K562 (cell line): Measurements from ENCODE around the gene CEP85L. TPM values are rescaled to one million over a fixed set of nuclear protein-coding genes. Genes with fewer than 3 reads are reported as not detected.

Experiments
- ATAC-seq: fragments of 200-7000 bp; cut with Tn5 transposase; 3 replicates; pipeline ENCODE4 v1.9.1; 2020; ENCODE audit warnings: moderate library complexity
- BruUV-seq: library from RNA; stranded (reverse); fragments of 400-500 nt; replicated peaks from 2 replicates; lab custom pipeline; 2021; lab: Mats Ljungman, UMichigan
- CTCF ChIA-PET: fragments of 300-600 bp; formaldehyde crosslinking; extraction: SDS; loops from one replicate; lab custom pipeline; 2021; ENCODE audit warnings: low intra/inter-chr PET ratio; lab: Yijun Ruan, JAX
- POLR2A ChIA-PET: fragments of 300-600, 350-650 bp; sonication (Branson Sonifier 250); formaldehyde crosslinking; extraction: SDS; loops from one replicate; lab custom pipeline; 2021; ENCODE audit warnings: antibody characterized with exemption, inconsistent platforms; lab: Yijun Ruan, JAX
- DNase-seq, 4 experiments: peaks; one replicate each; pipeline versions ENCODE4 v3.0.0 to v3.0.0-alpha.2; 2011 to 2018; ENCODE audit warnings: low spot score in 3 of 4, mixed read lengths in 3 of 4; ENCODE audit errors: extremely low read depth in 1 of 4
- FAIRE-seq: peaks from 2 replicates; lab custom pipeline; 2011; peaks lifted over from hg19 to GRCh38; lab: Jason Lieb, UNC
- H2AFZ ChIP-seq: 2 replicates; pipeline ENCODE4 v1.6.0; 2011; ENCODE audit warnings: low read depth, low read length, control low read depth, inconsistent platforms
- H3K27ac ChIP-seq: fragments of 200-600 bp; 3 replicates; pipeline ENCODE4 v1.8.0; 2011; ENCODE audit warnings: low read depth, mild to moderate bottlenecking, control low read depth, inconsistent platforms, low read length, moderate library complexity, mixed read lengths; ENCODE audit errors: extremely low read depth
- H3K27me3 ChIP-seq, 2 experiments: fragments of 300-600 bp in 1 of 2; 2 replicates in 1 of 2; 3 replicates in 1 of 2; pipeline versions ENCODE4 v1.6.0 to v1.8.0; 2011; ENCODE audit warnings: inconsistent platforms in 2 of 2, low read length in 2 of 2, mild to moderate bottlenecking in 1 of 2, mixed read lengths in 1 of 2, moderate library complexity in 1 of 2; ENCODE audit not compliant: control insufficient read depth in 2 of 2, insufficient read depth in 2 of 2
- H3K36me3 ChIP-seq: fragments of 300-600 bp; 3 replicates; pipeline ENCODE4 v1.8.0; 2011; ENCODE audit warnings: mild to moderate bottlenecking, low read length, inconsistent platforms; ENCODE audit not compliant: control insufficient read depth, insufficient read depth
- H3K4me1 ChIP-seq, 2 experiments: fragments of 200-600 bp in 1 of 2; replicated peaks in 1 of 2; 2 replicates in 1 of 2; 3 replicates in 1 of 2; pipeline versions ENCODE4 v1.5.1 to v1.8.0; 2011; ENCODE audit warnings: inconsistent platforms in 2 of 2, low read length in 2 of 2, mild to moderate bottlenecking in 1 of 2, mixed read lengths in 1 of 2, moderate library complexity in 1 of 2; ENCODE audit not compliant: control insufficient read depth in 2 of 2, insufficient read depth in 2 of 2
- H3K4me2 ChIP-seq: 2 replicates; pipeline ENCODE4 v1.6.1; 2011; ENCODE audit warnings: low read length, control low read depth, inconsistent platforms, mixed read lengths; ENCODE audit not compliant: insufficient read depth
- H3K4me3 ChIP-seq: fragments of 200-600 bp; sonication (generic), shearing (Covaris generic); 2 replicates; pipeline ENCODE4 v1.5.1; 2016; ENCODE audit warnings: control low read depth, inconsistent platforms
- H3K79me2 ChIP-seq: fragments of 200-600 bp; 3 replicates; pipeline ENCODE4 v1.8.0; 2011; ENCODE audit warnings: low read length, inconsistent platforms; ENCODE audit not compliant: control insufficient read depth, insufficient read depth
- H3K9ac ChIP-seq, 2 experiments: 2 replicates each; pipeline versions ENCODE4 v1.6.0 to v1.6.1; 2011; ENCODE audit warnings: low read depth in 2 of 2, low read length in 2 of 2, control low read depth in 1 of 2, inconsistent platforms in 1 of 2, mild to moderate bottlenecking in 1 of 2, mixed read lengths in 1 of 2; ENCODE audit not compliant: insufficient read depth in 1 of 2
- H3K9me1 ChIP-seq: one replicate; pipeline ENCODE4 v1.6.0; 2011; ENCODE audit warnings: inconsistent platforms, mild to moderate bottlenecking, low read length, moderate library complexity; ENCODE audit not compliant: control insufficient read depth, insufficient read depth
- H3K9me3 ChIP-seq: replicated peaks from 2 replicates; pipeline ENCODE4 v1.5.1; 2011; ENCODE audit warnings: low read depth, low read length, inconsistent platforms; ENCODE audit not compliant: control insufficient read depth, insufficient read depth
- H4K20me1 ChIP-seq: replicated peaks from 2 replicates; pipeline ENCODE4 v1.6.1; 2011; ENCODE audit warnings: low read length, inconsistent platforms, mixed read lengths; ENCODE audit not compliant: control insufficient read depth, insufficient read depth
- CBX5 ChIP-seq: IDR thresholded peaks from 2 replicates; pipeline ENCODE4 v1.6.1; 2014; ENCODE audit warnings: low read depth, borderline replicate concordance
- STAT5A ChIP-seq: IDR thresholded peaks from 2 replicates; pipeline ENCODE4 v1.6.1; 2012; ENCODE audit warnings: low read length, inconsistent platforms, borderline replicate concordance
- TFAM ChIP-seq: fragments of 250-450 bp; sonication (Bioruptor Pico); conservative IDR thresholded peaks from 2 replicates; pipeline ENCODE4 v1.5.0; 2021; ENCODE audit warnings: mild to moderate bottlenecking, moderate library complexity
- WGBS: fragments of 100-300 bp; shearing (Covaris generic); methylation state at CpG from one replicate; pipeline ENCODE4 v1.1.6; 2016; ENCODE audit warnings: low coverage, mixed read lengths; ENCODE audit not compliant: insufficient coverage; ENCODE audit errors: missing lambda C conversion rate; 5-methylcytosine and 5-hydroxymethylcytosine counted together
- in situ Hi-C: fragments of 300-500 bp; cut with MboI; formaldehyde crosslinking; loops from 4 replicates; pipeline ENCODE4 v1.15.0; 2018; ENCODE audit warnings: inconsistent platforms, mixed read lengths
- intact Hi-C: fragments of 100-400 bp; cut with micrococcal nuclease; formaldehyde crosslinking; loops from 2 replicates; pipeline ENCODE4 v1.14.2; 2022
- polyA plus RNA-seq, 8 experiments: library from polyadenylated mRNA; depleted of rRNA in 4 of 8; stranded (reverse) in 5 of 8; unstranded in 3 of 8; fragments of >200 nt; fragmentation: Nextera tagmentation in 2 of 8; fragmentation: Illumina TruSeq in 1 of 8; extraction: Ambion mirVana in 2 of 8; extraction: Trizol in 1 of 8; gene quantifications; 2 replicates each; pipeline versions ENCODE4 v1.2.1 to v1.2.3, GENCODE V29; 2011 to 2014; ENCODE audit warnings: inconsistent platforms in 1 of 8, missing spikeins in 1 of 8
- total RNA-seq, 7 experiments: library from RNA; depleted of rRNA in 6 of 7; stranded (reverse); fragments of >200 nt in 6 of 7; fragmentation: Illumina TruSeq in 2 of 7; extraction: Trizol in 2 of 7; gene quantifications; 2 replicates each; pipeline versions ENCODE4 v1.2.1 to v1.2.3, GENCODE V29; 2011 to 2021; ENCODE audit warnings: low replicate concordance in 1 of 7

Gene CEP85L
- total and polyA plus RNA-seq, 9 of the 15 experiments (the other 6 are each of a cell fraction or from before 2014, with no cell fraction given), result 4.5 to 15.8 (median 8.3) TPM

DNA sequence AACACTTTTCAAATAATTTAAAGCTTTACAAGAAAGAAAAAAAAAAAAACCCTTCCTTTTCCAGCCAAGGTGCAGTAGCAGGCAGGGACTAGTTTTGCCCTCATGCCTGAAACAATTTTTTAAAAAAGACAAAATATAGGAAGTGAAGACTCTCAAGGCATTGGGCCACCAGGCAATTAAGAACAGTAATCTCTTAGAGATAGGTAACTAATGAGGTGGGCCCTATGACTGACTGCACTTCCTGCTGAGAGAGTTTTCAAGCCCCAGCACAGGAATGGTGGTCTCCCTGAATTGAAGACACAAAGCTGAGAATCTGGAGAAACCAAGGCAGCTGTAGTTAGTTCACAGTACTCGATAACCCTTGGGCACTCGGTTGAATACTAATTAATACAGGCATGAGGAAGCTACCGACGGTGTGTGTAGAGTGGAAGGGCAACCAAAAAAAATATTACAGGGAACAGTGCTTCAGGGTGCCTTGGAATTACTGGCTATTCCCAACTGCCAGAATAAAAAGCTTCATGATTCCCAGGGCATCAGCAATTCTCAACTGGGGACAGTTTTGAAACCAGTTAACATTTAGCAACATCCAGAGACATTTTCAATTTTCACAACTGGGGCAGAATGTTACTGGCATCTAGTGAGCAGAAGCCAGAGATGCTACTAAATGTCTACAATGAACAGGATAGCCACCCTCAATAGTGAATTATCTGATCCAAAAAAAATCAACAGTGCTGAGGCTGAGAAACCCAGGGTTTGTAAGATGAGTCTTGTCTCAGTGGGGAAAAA lies 139.3 kb downstream of the CEP85L start:
- no peak overlapping the region for H3K4me2 ChIP-seq
- ATAC-seq, result no peak
- H3K27ac ChIP-seq, result no peak overlapping the region
- H3K9me3 ChIP-seq, result no peaks in the 10 kb centered on the region
- H3K9me1 ChIP-seq, result no peaks in the 10 kb centered on the region
- no peak overlapping the region for H3K4me3 ChIP-seq
- no peaks in the 10 kb centered on the region for H3K36me3 ChIP-seq
- no peaks in the 10 kb centered on the region for H3K4me1 ChIP-seq
- no peak for FAIRE-seq
- no peaks in the 10 kb centered on the region for H4K20me1 ChIP-seq
- TF ChIP-seq CBX5, result no peak
- TF ChIP-seq TFAM (CRISPR knock-in tag), result no peak
- no peak for TF ChIP-seq STAT5A
- TF ChIP-seq, all 486 proteins: peak for 0
- no TSS peak for BruUV-seq
- Histone ChIP-seq H3K9ac (no peak overlapping the region), H3K79me2 (no peaks in the 10 kb centered on the region), H2AFZ (no peak overlapping the region), H3K27me3 (no peaks in the 10 kb centered on the region)
- DNase-seq, result no peak
- ChIA-PET POLR2A (interaction anchor here (0.6 kb wide), 1 partner anchor 94 kb away, joined by 3 read pairs; no protein-coding TSS in a partner anchor), CTCF (interaction anchor here (0.7 kb wide), 1 partner anchor 43 kb away, joined by 3 read pairs; no protein-coding TSS in a partner anchor)
- intact Hi-C loops (no loop called here), in situ Hi-C loops (no loop called here)
- WGBS, result 83% methylated on average over 4 of the region's 4 CpGs
